Loucy (cell line): ENCODE data around the gene GPX8.

Experiments
- H2AFZ ChIP-seq: fragments of 200-600 bp; sonication (generic); 2 replicates; pipeline ENCODE4 v1.6.0; 2016; ENCODE audit warnings: antibody characterized with exemption, mild to moderate bottlenecking, low read length, moderate library complexity
- H3F3A ChIP-seq: fragments of 200-600 bp; 2 replicates; pipeline ENCODE4 v1.6.0; 2016; ENCODE audit warnings: antibody characterized with exemption, low read depth, mild to moderate bottlenecking
- H3K27me3 ChIP-seq: fragments of 200-600 bp; sonication (generic); 2 replicates; pipeline ENCODE4 v1.6.1; 2014; ENCODE audit warnings: low read length, mild to moderate bottlenecking; ENCODE audit not compliant: insufficient read depth, poor library complexity, severe bottlenecking
- H3K36me3 ChIP-seq: fragments of 200-600 bp; sonication (generic); 2 replicates; pipeline ENCODE4 v1.6.1; 2016; ENCODE audit warnings: low read length; ENCODE audit not compliant: insufficient read depth
- H3K4me1 ChIP-seq: fragments of 200-600 bp; sonication (generic); 2 replicates; pipeline ENCODE4 v1.5.1; 2014; ENCODE audit warnings: low read length, mild to moderate bottlenecking; ENCODE audit not compliant: insufficient read depth, poor library complexity, severe bottlenecking
- H3K4me2 ChIP-seq: fragments of 200-600 bp; sonication (generic); 2 replicates; pipeline ENCODE4 v1.6.0; 2014; ENCODE audit warnings: antibody characterized with exemption, low read length, low read depth, mild to moderate bottlenecking; ENCODE audit not compliant: poor library complexity, severe bottlenecking
- H3K4me3 ChIP-seq: fragments of 200-600 bp; sonication (generic); 2 replicates; pipeline ENCODE4 v1.5.1; 2014; ENCODE audit warnings: low read length, mild to moderate bottlenecking, mixed read lengths; ENCODE audit not compliant: poor library complexity, severe bottlenecking
- H3K79me2 ChIP-seq: fragments of 200-600 bp; sonication (generic); 2 replicates; pipeline ENCODE4 v1.6.1; 2014; ENCODE audit warnings: low read length; ENCODE audit not compliant: insufficient read depth
- H3K9ac ChIP-seq: fragments of 200-600 bp; sonication (generic); 2 replicates; pipeline ENCODE4 v1.6.0; 2014; ENCODE audit warnings: mild to moderate bottlenecking, low read depth, low read length, moderate library complexity; ENCODE audit not compliant: poor library complexity, severe bottlenecking
- H3K9me2 ChIP-seq: fragments of 200-600 bp; sonication (generic); replicated peaks from 2 replicates; pipeline ENCODE4 v1.6.1; 2016; ENCODE audit warnings: low read depth, low read length, mixed read lengths
- H3K9me3 ChIP-seq: fragments of 200-600 bp; sonication (generic); 2 replicates; pipeline ENCODE4 v1.6.1; 2014; ENCODE audit warnings: mild to moderate bottlenecking, antibody characterized with exemption, low read length, low read depth; ENCODE audit not compliant: insufficient read depth
- H4K20me1 ChIP-seq: fragments of 200-600 bp; sonication (generic); 2 replicates; pipeline ENCODE4 v1.6.0; 2014; ENCODE audit warnings: antibody characterized with exemption, low read length, mild to moderate bottlenecking; ENCODE audit not compliant: insufficient read depth, poor library complexity, severe bottlenecking
- EZH2phosphoT487 ChIP-seq: fragments of 200-600 bp; IDR thresholded peaks from 2 replicates; pipeline ENCODE4 v1.6.1; 2018; ENCODE audit warnings: antibody characterized with exemption, mild to moderate bottlenecking, moderate library complexity, borderline replicate concordance
- TF ChIP-seq, protein P1 (sequence below): fragments of 200-600 bp; sonication (generic); conservative IDR thresholded peaks from 2 replicates; pipeline ENCODE4 v1.5.1; 2014; ENCODE audit warnings: mild to moderate bottlenecking, antibody characterized with exemption, low read length

The GPX8 gene

DNA sequence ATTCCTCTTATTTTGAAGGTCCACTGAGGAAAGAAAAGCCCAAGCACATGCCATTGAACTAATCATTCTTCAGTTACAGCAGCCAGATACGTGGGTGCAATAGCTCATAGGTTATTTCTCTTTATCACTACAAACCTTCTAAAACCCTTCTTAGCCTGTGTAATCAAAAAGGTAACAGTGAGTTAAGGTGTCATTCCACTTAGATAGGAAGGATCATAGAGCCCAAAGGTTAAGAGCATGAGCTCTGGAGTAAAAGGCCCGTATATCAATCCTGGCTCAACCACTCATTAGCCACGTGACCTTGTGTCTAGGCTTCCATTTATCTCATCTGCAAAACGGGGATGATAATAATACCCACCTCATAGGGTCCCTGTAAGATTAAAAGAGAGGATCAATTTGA, 2.7 kb downstream of the GPX8 start:
- Histone ChIP-seq H3K9me2 (no peaks in the 10 kb centered on the region), H4K20me1 (no peaks in the 10 kb centered on the region), H3K9ac (no peak overlapping the region), H3K4me1 (no peaks in the 10 kb centered on the region), H3K9me3 (no peaks in the 10 kb centered on the region), H2AFZ (no peak overlapping the region), H3K79me2 (no peaks in the 10 kb centered on the region), H3K4me3 (no peak overlapping the region), H3K36me3 (no peaks in the 10 kb centered on the region), H3K4me2 (no peak overlapping the region), H3K27me3 (no peaks in the 10 kb centered on the region), H3F3A (no peaks in the 10 kb centered on the region)
- no peak for TF ChIP-seq EZH2phosphoT487
- TF ChIP-seq, protein P1, sequence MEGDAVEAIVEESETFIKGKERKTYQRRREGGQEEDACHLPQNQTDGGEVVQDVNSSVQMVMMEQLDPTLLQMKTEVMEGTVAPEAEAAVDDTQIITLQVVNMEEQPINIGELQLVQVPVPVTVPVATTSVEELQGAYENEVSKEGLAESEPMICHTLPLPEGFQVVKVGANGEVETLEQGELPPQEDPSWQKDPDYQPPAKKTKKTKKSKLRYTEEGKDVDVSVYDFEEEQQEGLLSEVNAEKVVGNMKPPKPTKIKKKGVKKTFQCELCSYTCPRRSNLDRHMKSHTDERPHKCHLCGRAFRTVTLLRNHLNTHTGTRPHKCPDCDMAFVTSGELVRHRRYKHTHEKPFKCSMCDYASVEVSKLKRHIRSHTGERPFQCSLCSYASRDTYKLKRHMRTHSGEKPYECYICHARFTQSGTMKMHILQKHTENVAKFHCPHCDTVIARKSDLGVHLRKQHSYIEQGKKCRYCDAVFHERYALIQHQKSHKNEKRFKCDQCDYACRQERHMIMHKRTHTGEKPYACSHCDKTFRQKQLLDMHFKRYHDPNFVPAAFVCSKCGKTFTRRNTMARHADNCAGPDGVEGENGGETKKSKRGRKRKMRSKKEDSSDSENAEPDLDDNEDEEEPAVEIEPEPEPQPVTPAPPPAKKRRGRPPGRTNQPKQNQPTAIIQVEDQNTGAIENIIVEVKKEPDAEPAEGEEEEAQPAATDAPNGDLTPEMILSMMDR = no peak

DNA sequence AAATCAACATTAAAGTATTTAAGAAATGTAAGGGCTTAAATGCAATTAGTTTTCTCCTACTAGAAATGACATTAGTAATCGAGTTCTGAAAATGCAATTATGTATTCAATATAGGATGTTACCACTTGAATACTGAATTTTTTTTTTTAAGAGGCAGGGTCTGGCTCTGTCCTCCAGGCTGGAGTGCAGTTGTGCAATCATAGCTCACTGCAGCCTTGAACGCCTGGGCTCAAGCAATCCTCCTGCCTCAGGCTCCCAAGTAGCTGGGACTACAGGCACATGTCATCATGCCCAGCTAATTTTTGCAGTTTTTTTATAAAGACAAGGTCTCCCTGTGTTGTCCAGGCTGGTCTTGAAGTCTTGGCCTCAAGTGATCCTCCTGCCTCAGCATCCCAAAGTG, 11.5 kb downstream of the GPX8 start:
- Histone ChIP-seq H3K9me3 (no peaks in the 10 kb centered on the region), H3K27me3 (no peaks in the 10 kb centered on the region), H3K4me1 (no peaks in the 10 kb centered on the region), H4K20me1 (no peaks in the 10 kb centered on the region), H2AFZ (no peak overlapping the region), H3K36me3 (no peaks in the 10 kb centered on the region), H3K4me3 (no peak overlapping the region), H3K79me2 (no peaks in the 10 kb centered on the region), H3K4me2 (no peak overlapping the region), H3K9ac (no peak overlapping the region), H3F3A (no peaks in the 10 kb centered on the region), H3K9me2 (no peaks in the 10 kb centered on the region)
- no peak for TF ChIP-seq EZH2phosphoT487
- TF ChIP-seq, protein P1 = no peak

DNA sequence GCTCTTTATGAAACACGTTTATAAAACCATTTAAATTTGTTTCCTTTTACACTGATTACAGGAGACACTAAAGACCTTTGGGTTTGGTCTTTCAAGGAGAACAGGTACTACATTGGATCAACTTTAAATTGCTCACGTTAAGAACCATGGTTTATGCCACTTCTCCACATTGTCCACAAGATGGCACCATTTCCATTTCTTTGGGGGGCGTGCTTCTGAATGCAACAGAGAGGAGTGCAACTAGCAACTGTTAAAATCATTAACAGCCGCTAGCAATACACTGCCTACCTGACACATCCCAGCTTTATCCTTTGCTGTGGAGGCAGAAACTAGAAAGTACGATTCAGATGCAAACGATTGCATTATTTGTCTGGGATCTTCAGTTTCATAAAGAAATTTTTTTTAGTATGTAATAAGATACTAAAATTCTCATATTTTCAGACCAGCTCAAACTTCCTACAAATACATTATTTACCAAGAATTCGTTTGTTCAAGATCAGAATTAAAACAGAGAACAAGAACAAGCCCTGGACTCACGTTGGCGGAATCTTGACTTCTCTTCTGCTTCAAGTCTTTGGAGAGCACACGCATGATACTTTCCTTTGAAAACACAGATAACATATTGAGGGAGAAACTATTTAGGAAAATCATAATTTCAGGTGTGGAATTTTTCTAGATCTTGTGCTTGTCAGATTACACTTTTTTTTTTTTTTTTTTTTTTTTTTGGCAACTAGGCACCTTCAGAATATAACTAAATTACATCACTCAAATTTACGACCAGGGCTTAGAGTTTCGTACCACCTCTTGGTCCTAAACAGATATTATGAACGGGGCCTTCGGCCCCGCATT, 12.3 kb downstream of the GPX8 start:
- Histone ChIP-seq H3K4me1 (no peaks in the 10 kb centered on the region), H3F3A (no peaks in the 10 kb centered on the region), H3K9me3 (no peaks in the 10 kb centered on the region), H3K4me2 (peak overlapping the region; percentile 77), H3K4me3 (peak overlapping the region; percentile 79), H3K27me3 (no peaks in the 10 kb centered on the region), H4K20me1 (no peaks in the 10 kb centered on the region), H3K9me2 (no peaks in the 10 kb centered on the region), H2AFZ (peak overlapping the region; percentile 62; the same call in 1 of the 2 replicates), H3K79me2 (no peaks in the 10 kb centered on the region), H3K36me3 (no peaks in the 10 kb centered on the region), H3K9ac (no peak overlapping the region)
- no peak for TF ChIP-seq EZH2phosphoT487
- TF ChIP-seq, protein P1 = peak; percentile 91
